ENCODE data around the gene SEMA5B. TPM values are rescaled to one million over a fixed set of nuclear protein-coding genes. Genes with fewer than 3 reads are reported as not detected.

The SEMA5B gene
- total RNA-seq, 1 donor from 2014 or later: 1.0 TPM

- Mint-ChIP-seq H3K4me1 (ENCODE audit: low read depth, unreplicated experiment) (no peaks in the 10 kb centered on the region), H3K27ac (ENCODE audit: unreplicated experiment) (no peak overlapping the region), H3K9me3 (ENCODE audit: unreplicated experiment) (peaks cover 3% of the 10 kb centered on the region), H3K4me3 (ENCODE audit: unreplicated experiment) (no peak overlapping the region), H3K27me3 (ENCODE audit: low read depth, unreplicated experiment) (peaks cover 31% of the 10 kb centered on the region), H3K36me3 (ENCODE audit: low read depth, unreplicated experiment) (no peaks in the 10 kb centered on the region)
- H3K27me3 ChIP-seq (ENCODE audit: insufficient read depth, low read length): peaks cover 27% of the 10 kb centered on the region
- no peak overlapping the region for H3K4me3 ChIP-seq (ENCODE audit: insufficient read depth, low read depth, low read length)
- DNase-seq (ENCODE audit: low read depth) (no peak), FAIRE-seq (no peak)
- no peaks in the 10 kb centered on the region for H3K79me2 ChIP-seq (ENCODE audit: insufficient read depth, low read length)
- no peak overlapping the region for H3K27ac ChIP-seq (ENCODE audit: low read depth, low read length)
- no peaks in the 10 kb centered on the region for H3K36me3 ChIP-seq (ENCODE audit: insufficient read depth, low read length)
- no peaks in the 10 kb centered on the region for H4K20me1 ChIP-seq (ENCODE audit: insufficient read depth, low read length)
- H3K4me1 ChIP-seq (ENCODE audit: insufficient read depth, low read length): no peaks in the 10 kb centered on the region
- H3K4me2 ChIP-seq (ENCODE audit: low read length): no peak overlapping the region
- H2AFZ ChIP-seq (ENCODE audit: low read depth, low read length): no peak overlapping the region
- H3K9ac ChIP-seq (ENCODE audit: low read length): no peak overlapping the region
- no peaks in the 10 kb centered on the region for H3K9me3 ChIP-seq (ENCODE audit: insufficient read depth, low read depth, low read length)
- no peak for TF ChIP-seq EZH2 (IDR thresholded peaks at IDR 0.05; ENCODE audit: insufficient read depth, low read length)
- TF ChIP-seq, protein P1, sequence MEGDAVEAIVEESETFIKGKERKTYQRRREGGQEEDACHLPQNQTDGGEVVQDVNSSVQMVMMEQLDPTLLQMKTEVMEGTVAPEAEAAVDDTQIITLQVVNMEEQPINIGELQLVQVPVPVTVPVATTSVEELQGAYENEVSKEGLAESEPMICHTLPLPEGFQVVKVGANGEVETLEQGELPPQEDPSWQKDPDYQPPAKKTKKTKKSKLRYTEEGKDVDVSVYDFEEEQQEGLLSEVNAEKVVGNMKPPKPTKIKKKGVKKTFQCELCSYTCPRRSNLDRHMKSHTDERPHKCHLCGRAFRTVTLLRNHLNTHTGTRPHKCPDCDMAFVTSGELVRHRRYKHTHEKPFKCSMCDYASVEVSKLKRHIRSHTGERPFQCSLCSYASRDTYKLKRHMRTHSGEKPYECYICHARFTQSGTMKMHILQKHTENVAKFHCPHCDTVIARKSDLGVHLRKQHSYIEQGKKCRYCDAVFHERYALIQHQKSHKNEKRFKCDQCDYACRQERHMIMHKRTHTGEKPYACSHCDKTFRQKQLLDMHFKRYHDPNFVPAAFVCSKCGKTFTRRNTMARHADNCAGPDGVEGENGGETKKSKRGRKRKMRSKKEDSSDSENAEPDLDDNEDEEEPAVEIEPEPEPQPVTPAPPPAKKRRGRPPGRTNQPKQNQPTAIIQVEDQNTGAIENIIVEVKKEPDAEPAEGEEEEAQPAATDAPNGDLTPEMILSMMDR (IDR thresholded peaks at IDR 0.05; ENCODE audit: insufficient read depth, low read depth, low read length): no peak
These were observed 105.5 kb downstream of the SEMA5B start for GRCh38 chr3:122921791-122922651.

- no peaks in the 10 kb centered on the region for H4K20me1 ChIP-seq (ENCODE audit: insufficient read depth, low read length)
- no peak overlapping the region for H3K27ac ChIP-seq (ENCODE audit: low read depth, low read length)
- no peaks in the 10 kb centered on the region for H3K36me3 ChIP-seq (ENCODE audit: insufficient read depth, low read length)
- no peaks in the 10 kb centered on the region for H3K4me1 Mint-ChIP-seq (ENCODE audit: low read depth, unreplicated experiment)
- H3K79me2 ChIP-seq (ENCODE audit: insufficient read depth, low read length): no peaks in the 10 kb centered on the region
- FAIRE-seq: no peak
- H3K27me3 ChIP-seq (ENCODE audit: insufficient read depth, low read length): peaks cover 29% of the 10 kb centered on the region
- no peak overlapping the region for H3K4me3 Mint-ChIP-seq (ENCODE audit: unreplicated experiment)
- TF ChIP-seq, protein P1 (IDR thresholded peaks at IDR 0.05; ENCODE audit: insufficient read depth, low read depth, low read length): no peak
- no peak for TF ChIP-seq EZH2 (IDR thresholded peaks at IDR 0.05; ENCODE audit: insufficient read depth, low read length)
- no peak overlapping the region for H3K9ac ChIP-seq (ENCODE audit: low read length)
- H3K9me3 ChIP-seq (ENCODE audit: insufficient read depth, low read depth, low read length): no peaks in the 10 kb centered on the region
- no peak overlapping the region for H3K27ac Mint-ChIP-seq (ENCODE audit: unreplicated experiment)
- peaks cover 39% of the 10 kb centered on the region for H3K27me3 Mint-ChIP-seq (ENCODE audit: low read depth, unreplicated experiment)
- peaks cover 2% of the 10 kb centered on the region for H3K36me3 Mint-ChIP-seq (ENCODE audit: low read depth, unreplicated experiment)
- no peak for DNase-seq (ENCODE audit: low read depth)
- no peaks in the 10 kb centered on the region for H3K4me1 ChIP-seq (ENCODE audit: insufficient read depth, low read length)
- no peak overlapping the region for H3K4me3 ChIP-seq (ENCODE audit: insufficient read depth, low read depth, low read length)
- H2AFZ ChIP-seq (ENCODE audit: low read depth, low read length): no peak overlapping the region
- peaks cover 3% of the 10 kb centered on the region for H3K9me3 Mint-ChIP-seq (ENCODE audit: unreplicated experiment)
- H3K4me2 ChIP-seq (ENCODE audit: low read length): no peak overlapping the region
These were observed 106.6 kb downstream of the SEMA5B start for GRCh38 chr3:122920986-122921385.

DNA sequence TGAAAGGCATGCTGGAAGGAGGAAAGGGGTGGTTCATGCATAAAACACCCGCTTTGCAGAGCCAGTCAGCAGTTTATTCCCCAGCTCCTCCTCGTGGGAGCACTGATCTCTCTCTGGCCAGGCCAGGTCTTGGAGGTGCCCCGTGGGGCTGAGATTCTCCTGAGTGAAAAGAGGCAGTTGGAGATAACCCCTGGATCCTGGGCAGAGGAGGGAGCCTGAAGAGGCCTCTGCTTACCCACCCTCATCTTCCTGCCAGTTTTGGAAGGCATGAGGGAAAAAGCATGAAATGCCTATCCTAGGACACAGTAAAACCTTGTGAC is 108.3 kb downstream of the SEMA5B start:
- peaks cover 23% of the 10 kb centered on the region for H3K27me3 ChIP-seq (ENCODE audit: insufficient read depth, low read length)
- H3K4me3 ChIP-seq (ENCODE audit: insufficient read depth, low read depth, low read length): no peak overlapping the region
- H4K20me1 ChIP-seq (ENCODE audit: insufficient read depth, low read length): no peaks in the 10 kb centered on the region
- H3K9ac ChIP-seq (ENCODE audit: low read length): no peak overlapping the region
- H3K79me2 ChIP-seq (ENCODE audit: insufficient read depth, low read length): no peaks in the 10 kb centered on the region
- no peaks in the 10 kb centered on the region for H3K4me1 Mint-ChIP-seq (ENCODE audit: low read depth, unreplicated experiment)
- H3K4me2 ChIP-seq (ENCODE audit: low read length): no peak overlapping the region
- H3K27me3 Mint-ChIP-seq (ENCODE audit: low read depth, unreplicated experiment): peaks cover 43% of the 10 kb centered on the region
- H3K4me1 ChIP-seq (ENCODE audit: insufficient read depth, low read length): no peaks in the 10 kb centered on the region
- H2AFZ ChIP-seq (ENCODE audit: low read depth, low read length): no peak overlapping the region
- H3K27ac Mint-ChIP-seq (ENCODE audit: unreplicated experiment): no peak overlapping the region
- no peak for FAIRE-seq
- no peak for DNase-seq (ENCODE audit: low read depth)
- peaks cover 2% of the 10 kb centered on the region for H3K36me3 Mint-ChIP-seq (ENCODE audit: low read depth, unreplicated experiment)
- no peak overlapping the region for H3K27ac ChIP-seq (ENCODE audit: low read depth, low read length)
- no peaks in the 10 kb centered on the region for H3K36me3 ChIP-seq (ENCODE audit: insufficient read depth, low read length)
- H3K9me3 ChIP-seq (ENCODE audit: insufficient read depth, low read depth, low read length): no peaks in the 10 kb centered on the region
- TF ChIP-seq EZH2 (IDR thresholded peaks at IDR 0.05; ENCODE audit: insufficient read depth, low read length): no peak
- TF ChIP-seq, protein P1 (IDR thresholded peaks at IDR 0.05; ENCODE audit: insufficient read depth, low read depth, low read length): no peak
- H3K9me3 Mint-ChIP-seq (ENCODE audit: unreplicated experiment): peaks cover 3% of the 10 kb centered on the region
- no peak overlapping the region for H3K4me3 Mint-ChIP-seq (ENCODE audit: unreplicated experiment)
